ENCODE measurements around the gene OTUD1.

OTUD1 gene

GRCh38 chr10:23419201-23419600 lies 19.7 kb upstream of the OTUD1 start:
- DNase-seq (ENCODE audit: extremely low spot score): no peak
- no peak for TF ChIP-seq CTCF (IDR thresholded peaks at IDR 0.05; ENCODE audit: control extremely low read depth, extremely low read depth, low read depth, missing control alignments)
- POLR2A ChIA-PET: interaction anchor here (0.6 kb wide), 1 partner anchor 1503 kb away, joined by 4 read pairs; no protein-coding TSS in a partner anchor
- CTCF ChIA-PET: no interaction called here

GRCh38 chr10:23419655-23420329 lies 19.1 kb upstream of the OTUD1 start:
- TF ChIP-seq CTCF (IDR thresholded peaks at IDR 0.05; ENCODE audit: control extremely low read depth, extremely low read depth, low read depth, missing control alignments): no peak
- CTCF ChIA-PET: no interaction called here
- POLR2A ChIA-PET: interaction anchor here (0.6 kb wide), 1 partner anchor 689 kb away, joined by 8 read pairs; no protein-coding TSS in a partner anchor
- DNase-seq (ENCODE audit: extremely low spot score): no peak

- POLR2A ChIA-PET: no interaction called here
Observed at GRCh38 chr10:23421397-23421796, 17.5 kb upstream of the OTUD1 start.

GRCh38 chr10:23422003-23422411 lies 16.9 kb upstream of the OTUD1 start:
- no peak for DNase-seq (ENCODE audit: extremely low spot score)
- ChIA-PET POLR2A (no interaction called here), CTCF (interaction anchor here (1.4 kb wide), 1 partner anchor 13 kb away, joined by 3 read pairs; no protein-coding TSS in a partner anchor)
- no peak for TF ChIP-seq CTCF (IDR thresholded peaks at IDR 0.05; ENCODE audit: control extremely low read depth, extremely low read depth, low read depth, missing control alignments)

More at GRCh38 chr10:23421397-23421796, 17.5 kb upstream of the OTUD1 start:
- CTCF ChIA-PET: interaction anchor here (1.4 kb wide), 1 partner anchor 14 kb away, joined by 3 read pairs; no protein-coding TSS in a partner anchor
- DNase-seq (ENCODE audit: extremely low spot score): no peak
- no peak for TF ChIP-seq CTCF (IDR thresholded peaks at IDR 0.05; ENCODE audit: control extremely low read depth, extremely low read depth, low read depth, missing control alignments)

GRCh38 chr10:23432166-23432565 lies 6.7 kb upstream of the OTUD1 start:
- ChIA-PET CTCF (interaction anchor here (1.3 to 1.9 kb wide), 2 partner anchors 11 to 21 kb away, joined by 5 read pairs; no protein-coding TSS in a partner anchor), POLR2A (no interaction called here)
- no peak for DNase-seq (ENCODE audit: extremely low spot score)
- no peak for TF ChIP-seq CTCF (IDR thresholded peaks at IDR 0.05; ENCODE audit: control extremely low read depth, extremely low read depth, low read depth, missing control alignments)

GRCh38 chr10:23432639-23433038 lies 6.2 kb upstream of the OTUD1 start:
- no peak for TF ChIP-seq CTCF (IDR thresholded peaks at IDR 0.05; ENCODE audit: control extremely low read depth, extremely low read depth, low read depth, missing control alignments)
- ChIA-PET CTCF (interaction anchor here (0.7 to 1.7 kb wide), 3 partner anchors 8 to 20 kb away, joined by 3 to 5 read pairs (median 4); no protein-coding TSS in a partner anchor), POLR2A (no interaction called here)
- no peak for DNase-seq (ENCODE audit: extremely low spot score)

Measured in GM10248 (cell line).